ENCODE measurements around the gene MRS2.

The MRS2 gene

GRCh38 chr6:24430086-24430485 lies 27.4 kb downstream of the MRS2 start:
- no peak for DNase-seq (ENCODE audit: low spot score)
- TF ChIP-seq CTCF (IDR thresholded peaks at IDR 0.05; ENCODE audit: extremely low read depth, insufficient read depth, missing control alignments) = no peak
- in situ Hi-C loops (cut with MboI; ENCODE audit: low pct_unique_long_range_greater_than_20kb, low sequenced_read_pairs, unreplicated experiment) = loop anchor here (25.0 kb wide), 1 partner anchor 257 kb away; no protein-coding TSS in a partner anchor

GRCh38 chr6:24431045-24431451 lies 28.3 kb downstream of the MRS2 start:
- TF ChIP-seq CTCF (IDR thresholded peaks at IDR 0.05; ENCODE audit: extremely low read depth, insufficient read depth, missing control alignments) = peak; percentile 67
- in situ Hi-C loops (cut with MboI; ENCODE audit: low pct_unique_long_range_greater_than_20kb, low sequenced_read_pairs, unreplicated experiment) = loop anchor here (25.0 kb wide), 1 partner anchor 256 kb away; no protein-coding TSS in a partner anchor
- peak; percentile 42 for DNase-seq (ENCODE audit: low spot score)

- TF ChIP-seq CTCF (IDR thresholded peaks at IDR 0.05; ENCODE audit: extremely low read depth, insufficient read depth, missing control alignments) = no peak
- DNase-seq (ENCODE audit: low spot score) = no peak
- in situ Hi-C loops (cut with MboI; ENCODE audit: low pct_unique_long_range_greater_than_20kb, low sequenced_read_pairs, unreplicated experiment) = loop anchor here (25.0 kb wide), 1 partner anchor 255 kb away; no protein-coding TSS in a partner anchor
Observed at GRCh38 chr6:24432611-24433010, 29.9 kb downstream of the MRS2 start.

GRCh38 chr6:24436979-24437378 lies 34.2 kb downstream of the MRS2 start:
- no peak for DNase-seq (ENCODE audit: low spot score)
- no peak for TF ChIP-seq CTCF (IDR thresholded peaks at IDR 0.05; ENCODE audit: extremely low read depth, insufficient read depth, missing control alignments)
- in situ Hi-C loops (cut with MboI; ENCODE audit: low pct_unique_long_range_greater_than_20kb, low sequenced_read_pairs, unreplicated experiment) = loop anchor here (25.0 kb wide), 1 partner anchor 250 kb away; no protein-coding TSS in a partner anchor

- no peak for TF ChIP-seq CTCF (IDR thresholded peaks at IDR 0.05; ENCODE audit: extremely low read depth, insufficient read depth, missing control alignments)
- in situ Hi-C loops (cut with MboI; ENCODE audit: low pct_unique_long_range_greater_than_20kb, low sequenced_read_pairs, unreplicated experiment) = loop anchor here (25.0 kb wide), 1 partner anchor 247 kb away; no protein-coding TSS in a partner anchor
- DNase-seq (ENCODE audit: low spot score) = no peak
Observed at GRCh38 chr6:24439858-24440539, 37.3 kb downstream of the MRS2 start.

- no peak for TF ChIP-seq CTCF (IDR thresholded peaks at IDR 0.05; ENCODE audit: extremely low read depth, insufficient read depth, missing control alignments)
- no peak for DNase-seq (ENCODE audit: low spot score)
- in situ Hi-C loops (cut with MboI; ENCODE audit: low pct_unique_long_range_greater_than_20kb, low sequenced_read_pairs, unreplicated experiment) = loop anchor here (25.0 kb wide), 1 partner anchor 246 kb away; no protein-coding TSS in a partner anchor
Observed at GRCh38 chr6:24440897-24441598, 38.3 kb downstream of the MRS2 start.
